Anterior cingulate cortex (tissue), 58 donors: Measurements from ENCODE around the gene DNMT1.
"Not testable (repeated sequence)": the region's sequence is repeated elsewhere in the genome, so short reads cannot be mapped to it uniquely, and the experiment has no call there.

Experiments
- DNase-seq, 58 donors: peaks; one replicate each; lab custom pipeline; 2025; lab: John Stamatoyannopoulos, UW

The DNMT1 gene

GRCh38 chr19:10223488-10224213, 28.9 kb upstream of the DNMT1 start:
- DNase-seq = no peak

GRCh38 chr19:10222201-10222890, 27.6 kb upstream of the DNMT1 start:
- DNase-seq = peak in 2 of 58 donors; percentile 3

- DNase-seq = no peak
Measured at GRCh38 chr19:10220695-10221094, 25.9 kb upstream of the DNMT1 start.

GRCh38 chr19:10219678-10220077, 24.9 kb upstream of the DNMT1 start:
- no peak for DNase-seq

GRCh38 chr19:10217085-10217484, 22.3 kb upstream of the DNMT1 start:
- DNase-seq = no peak

- no peak for DNase-seq
Measured at GRCh38 chr19:10214784-10215183, 20.0 kb upstream of the DNMT1 start.

GRCh38 chr19:10211691-10212090, 16.9 kb upstream of the DNMT1 start:
- DNase-seq = no peak

GRCh38 chr19:10211061-10211460, 16.3 kb upstream of the DNMT1 start:
- peak in 1 of 58 donors; percentile 5 for DNase-seq

GRCh38 chr19:10209315-10209714, 14.6 kb upstream of the DNMT1 start:
- DNase-seq = peak in 4 of 58 donors; percentile 5 to 35 (median 19)

GRCh38 chr19:10207026-10207425, 12.3 kb upstream of the DNMT1 start:
- DNase-seq = no peak

- DNase-seq = no peak
Measured at GRCh38 chr19:10206226-10206885, 11.6 kb upstream of the DNMT1 start.

- no peak for DNase-seq
Measured at GRCh38 chr19:10205636-10206035, 10.9 kb upstream of the DNMT1 start.

- no peak for DNase-seq
Measured at GRCh38 chr19:10203686-10204085, 8.9 kb upstream of the DNMT1 start.

- DNase-seq = no peak
Measured at GRCh38 chr19:10201176-10201575, 6.4 kb upstream of the DNMT1 start.

GRCh38 chr19:10200101-10200500, 5.3 kb upstream of the DNMT1 start:
- not testable (repeated sequence) for DNase-seq

GRCh38 chr19:10198889-10199644, 4.3 kb upstream of the DNMT1 start:
- not testable (repeated sequence) for DNase-seq

- DNase-seq = no peak
Measured at GRCh38 chr19:10195199-10195519, 406 bp upstream of the DNMT1 start.

GRCh38 chr19:10193790-10194499, 808 bp downstream of the DNMT1 start:
- peak in 5 of 58 donors; percentile 32 to 74 (median 55) for DNase-seq

- DNase-seq = no peak
Measured at GRCh38 chr19:10192922-10193321, 1.8 kb downstream of the DNMT1 start.

GRCh38 chr19:10191347-10191746, 3.4 kb downstream of the DNMT1 start:
- peak in 4 of 58 donors; percentile 4 to 16 (median 11) for DNase-seq
